Thyroid gland (tissue), 4 donors: ENCODE measurements around the gene RPL31. TPM values are rescaled to one million over a fixed set of nuclear protein-coding genes. Genes with fewer than 3 reads are reported as not detected.
A peak's percentile ranks its signal among the peaks of the same experiment; 100 is the strongest.

ENCODE experiments used
- DNase-seq, 2 donors: peaks; one replicate each; pipeline ENCODE4 v3.0.0-alpha.2; 2019
- H3K27ac ChIP-seq, 3 donors: fragments of 200-600 bp; sonication (generic); 1 replicate in 2 of 3; 2 replicates in 1 of 3; pipeline ENCODE4 v1.5.1; 2016 to 2019; ENCODE audit warnings: mild to moderate bottlenecking in 1 of 3, moderate library complexity in 1 of 3
- H3K27me3 ChIP-seq: fragments of 200-600 bp; sonication (generic); one replicate; pipeline ENCODE4 v1.5.1; 2019
- H3K36me3 ChIP-seq, 2 donors: fragments of 200-600 bp; sonication (generic); one replicate each; pipeline ENCODE4 v1.5.1; 2016 to 2019
- H3K4me1 ChIP-seq, 2 donors: fragments of 200-600 bp; sonication (generic); one replicate each; pipeline ENCODE4 v1.5.1; 2017 to 2019
- H3K4me3 ChIP-seq, 3 donors: fragments of 200-600 bp; sonication (generic); replicated peaks in 1 of 3; 1 replicate in 2 of 3; 2 replicates in 1 of 3; pipeline ENCODE4 v1.5.1; 2016; ENCODE audit warnings: mild to moderate bottlenecking in 1 of 3
- H3K9me3 ChIP-seq: fragments of 200-600 bp; sonication (generic); one replicate; pipeline ENCODE4 v1.5.1; 2017
- CTCF ChIP-seq, 6 experiments: fragments of 200-600 bp in 3 of 6; fragments of 450-650 bp in 3 of 6; sonication (generic) in 3 of 6; IDR thresholded peaks; one replicate each; pipeline ENCODE4 v1.5.1; 2016 to 2019; ENCODE audit warnings: antibody characterized with exemption in 6 of 6, mild to moderate bottlenecking in 2 of 6, inconsistent platforms in 1 of 6, moderate library complexity in 1 of 6
- POLR2A ChIP-seq, 2 donors: fragments of 450-650 bp; IDR thresholded peaks; one replicate each; pipeline ENCODE4 v1.6.1; 2017; ENCODE audit warnings: antibody characterized with exemption in 2 of 2, mild to moderate bottlenecking in 2 of 2, moderate library complexity in 1 of 2
- WGBS, 2 donors: methylation state at CpG; one replicate each; pipeline ENCODE4 v1.1.5; 2017; 5-methylcytosine and 5-hydroxymethylcytosine counted together
- intact Hi-C: fragments of 100-400 bp; cut with DNase I; formaldehyde crosslinking; loops from one replicate; pipeline ENCODE4 v1.15.1; 2023
- total RNA-seq, 4 donors: library from RNA; depleted of rRNA; stranded (reverse); fragments of >200 nt; gene quantifications; one replicate each; pipeline ENCODE4 v1.2.3, GENCODE V29; 2016

The RPL31 gene
- 1,000 to 10,000 TPM in 1 of 4 donors, 100 to 1,000 TPM in 3; 216 to 1,406 (median 718) TPM for total RNA-seq

- H3K27me3 ChIP-seq: no peaks in the 10 kb centered on the region
- intact Hi-C loops: no loop called here
- peak; percentile 60 to 90 for TF ChIP-seq POLR2A (IDR thresholded peaks at IDR 0.05)
- peak in 1 of 6 experiments; percentile 15 for TF ChIP-seq CTCF (IDR thresholded peaks at IDR 0.05)
- DNase-seq: peak; percentile 96 to 97
- H3K9me3 ChIP-seq: no peaks in the 10 kb centered on the region
- peaks cover 9 to 13% of the 10 kb centered on the region in 2 donors for H3K4me1 ChIP-seq
- H3K4me3 ChIP-seq: peak within 1 kb of the TSS; percentile 75 to 91 (median 84)
- 7 to 9% methylated on average over 39 to 57 of the region's 59 CpGs for WGBS, 2 donors
- H3K27ac ChIP-seq: peak within 1 kb of the TSS; percentile 91 to 95 (median 91)
- H3K36me3 ChIP-seq: peaks cover 30 to 35% of the 10 kb centered on the region in 2 donors
These were observed at the start of gene RPL31 for GRCh38 chr2:101001691-101002561. TSS of gene RPL31 (plus strand) at chr2:101002289. CDS start at chr2:101002702, 413 bp downstream.

DNA sequence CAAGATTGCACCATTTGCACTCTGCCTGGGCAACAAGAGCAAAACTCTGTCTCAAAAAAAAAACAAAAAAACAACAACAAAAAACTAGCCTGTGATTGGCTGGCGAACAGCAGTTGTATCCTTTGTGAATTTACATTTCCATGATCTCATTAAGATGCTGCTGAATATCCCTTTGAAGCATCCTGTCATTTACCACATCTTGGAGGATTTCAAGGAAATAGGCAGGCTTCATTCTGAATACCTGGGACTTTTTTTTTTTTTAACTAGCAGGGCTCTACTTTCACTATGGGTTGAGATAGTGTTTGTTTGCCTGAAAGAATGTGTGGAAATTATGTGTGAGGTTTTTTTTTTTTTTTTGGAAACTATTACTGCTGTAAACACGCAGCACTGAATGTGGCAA lies 49.6 kb upstream of the RPL31 start:
- H3K27ac ChIP-seq: no peak overlapping the region
- intact Hi-C loops: no loop called here
- no peak for TF ChIP-seq POLR2A (IDR thresholded peaks at IDR 0.05)
- no peak for TF ChIP-seq CTCF (IDR thresholded peaks at IDR 0.05)
- WGBS, 2 donors: 96 to 98% methylated on average over 2 of the region's 2 CpGs
- peaks cover 0 to 1% of the 10 kb centered on the region in 2 donors for H3K4me1 ChIP-seq
- no peaks in the 10 kb centered on the region for H3K9me3 ChIP-seq
- H3K27me3 ChIP-seq: no peaks in the 10 kb centered on the region
- H3K4me3 ChIP-seq: no peak overlapping the region
- no peaks in the 10 kb centered on the region for H3K36me3 ChIP-seq
- DNase-seq: no peak

- DNase-seq: no peak
- H3K4me3 ChIP-seq: no peak overlapping the region
- intact Hi-C loops: no loop called here
- no peaks in the 10 kb centered on the region for H3K36me3 ChIP-seq
- H3K27me3 ChIP-seq: no peaks in the 10 kb centered on the region
- H3K27ac ChIP-seq: no peak overlapping the region
- WGBS, 2 donors: 93 to 95% methylated on average over 9 to 11 of the region's 11 CpGs
- peaks cover 5 to 11% of the 10 kb centered on the region in 2 donors for H3K4me1 ChIP-seq
- no peaks in the 10 kb centered on the region for H3K9me3 ChIP-seq
- no peak for TF ChIP-seq POLR2A (IDR thresholded peaks at IDR 0.05)
- TF ChIP-seq CTCF (IDR thresholded peaks at IDR 0.05): no peak
These were observed 48.6 kb upstream of the RPL31 start for GRCh38 chr2:100953406-100954043.

DNA sequence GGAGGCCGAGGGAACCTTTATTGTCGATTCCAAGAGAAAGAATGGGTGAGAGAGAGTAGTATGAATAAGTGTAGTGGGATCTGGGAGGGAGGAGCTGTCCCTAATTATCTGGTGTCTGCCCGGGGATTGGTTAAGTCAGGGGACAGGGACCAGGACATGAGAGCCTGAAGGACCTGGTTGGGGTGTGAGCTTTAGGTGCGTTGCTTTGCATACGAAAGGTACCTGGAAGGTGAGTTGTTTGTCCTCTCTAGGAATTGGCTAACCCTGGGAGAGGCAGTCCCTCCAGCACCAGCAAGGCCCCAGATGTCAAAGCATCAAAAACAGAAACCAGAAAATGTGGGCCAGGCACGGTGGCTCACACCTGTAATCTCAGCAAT lies 48.1 kb upstream of the RPL31 start:
- intact Hi-C loops: no loop called here
- TF ChIP-seq POLR2A (IDR thresholded peaks at IDR 0.05) (no peak), CTCF (IDR thresholded peaks at IDR 0.05) (no peak)
- no peaks in the 10 kb centered on the region for H3K27me3 ChIP-seq
- 91 to 95% methylated on average over 6 of the region's 6 CpGs for WGBS, 2 donors
- H3K27ac ChIP-seq: no peak overlapping the region
- H3K9me3 ChIP-seq: no peaks in the 10 kb centered on the region
- H3K4me3 ChIP-seq: no peak overlapping the region
- H3K36me3 ChIP-seq: no peaks in the 10 kb centered on the region
- H3K4me1 ChIP-seq: peaks cover 5 to 15% of the 10 kb centered on the region in 2 donors
- no peak for DNase-seq

DNA sequence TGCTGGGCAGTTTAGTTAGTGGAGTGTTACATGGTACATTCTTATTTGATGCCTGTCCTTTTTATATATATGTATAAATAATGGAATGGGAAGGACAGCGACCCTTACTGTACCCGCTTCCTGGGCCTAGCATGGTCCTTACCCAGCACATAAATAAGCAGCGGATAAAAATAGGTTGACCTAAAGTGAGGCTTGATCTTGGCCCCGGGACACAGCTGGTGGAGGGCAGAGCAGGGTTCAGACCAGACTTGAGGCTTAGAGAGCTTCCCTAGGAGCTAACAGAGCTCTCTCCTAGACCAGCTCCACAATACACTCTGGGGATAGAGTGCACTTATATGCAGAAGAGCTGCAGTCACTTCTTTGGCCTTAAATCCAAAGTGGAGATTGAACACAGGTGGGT lies 46.9 kb upstream of the RPL31 start:
- Histone ChIP-seq H3K36me3 (no peaks in the 10 kb centered on the region), H3K4me3 (no peak overlapping the region), H3K27me3 (no peaks in the 10 kb centered on the region), H3K9me3 (no peaks in the 10 kb centered on the region), H3K4me1 (peaks cover 5 to 17% of the 10 kb centered on the region in 2 donors), H3K27ac (no peak overlapping the region)
- intact Hi-C loops: no loop called here
- DNase-seq: no peak
- TF ChIP-seq POLR2A (IDR thresholded peaks at IDR 0.05): no peak
- no peak for TF ChIP-seq CTCF (IDR thresholded peaks at IDR 0.05)
- 89 to 95% methylated on average over 4 of the region's 4 CpGs for WGBS, 2 donors
